A549 (cell line): ENCODE results near the gene FNDC3A.
"Not testable (repeated sequence)": the region's sequence is repeated elsewhere in the genome, so short reads cannot be mapped to it uniquely, and the experiment has no call there.

Experiments used
- BCL3 ChIP-seq: fragments of >200 bp; sonication (Bioruptor Twin); formaldehyde crosslinking; IDR thresholded peaks from 3 replicates; pipeline ENCODE4 v1.6.1; 2016
- CBX2 ChIP-seq: fragments of 200-600 bp; sonication (generic); IDR thresholded peaks from 2 replicates; pipeline ENCODE4 v1.6.1; 2016; ENCODE audit warnings: low read depth, mild to moderate bottlenecking, borderline replicate concordance
- CTCF ChIP-seq: fragments of >200 bp; sonication (Bioruptor Twin); formaldehyde crosslinking; IDR thresholded peaks from 3 replicates; pipeline ENCODE4 v1.5.1; 2016

- TF ChIP-seq BCL3, CTCF, CBX2: not testable (repeated sequence)
These were observed 85.7 kb downstream of the FNDC3A start for GRCh38 chr13:49061388-49061752.
